Measurements from ENCODE around the gene PPCDC. TPM values are rescaled to one million over a fixed set of nuclear protein-coding genes. Genes with fewer than 3 reads are reported as not detected.

PPCDC gene
- polyA plus RNA-seq, 1 donor (not counting 4 experiments of a cell fraction or from before 2014, with no cell fraction given), result 11.9 TPM

- Histone ChIP-seq H3K9me3 (ENCODE audit: control insufficient read depth, low read depth, low read length) (no peaks in the 10 kb centered on the region), H4K20me1 (ENCODE audit: control insufficient read depth, extremely low read depth, insufficient read depth, low read length) (no peaks in the 10 kb centered on the region), H3K4me2 (ENCODE audit: control insufficient read depth, extremely low read depth, insufficient read depth, low read depth, low read length) (no peak overlapping the region), H3K4me1 (ENCODE audit: control insufficient read depth, extremely low read depth, insufficient read depth, low read length) (no peaks in the 10 kb centered on the region), H2AFZ (ENCODE audit: control insufficient read depth, low read length) (no peak overlapping the region), H3K79me2 (ENCODE audit: control insufficient read depth, insufficient read depth, low read length) (no peaks in the 10 kb centered on the region), H3K27me3 (ENCODE audit: control insufficient read depth, extremely low read depth, insufficient read depth, low read length) (peaks cover 4% of the 10 kb centered on the region), H3K9me1 (ENCODE audit: control insufficient read depth, extremely low read depth, insufficient read depth, low read length) (no peaks in the 10 kb centered on the region), H3K4me3 (ENCODE audit: control insufficient read depth in 2 of 3, extremely low read depth in 1 of 3, insufficient read depth in 2 of 3, low read depth in 1 of 3, low read length in 3 of 3) (no peak overlapping the region), H3K9ac (ENCODE audit: control insufficient read depth, extremely low read depth, insufficient read depth, low read length) (no peak overlapping the region), H3K36me3 (ENCODE audit: control insufficient read depth in 2 of 2, extremely low read depth in 1 of 2, insufficient read depth in 2 of 2, low read length in 2 of 2) (no peaks in the 10 kb centered on the region), H3K27ac (ENCODE audit: control insufficient read depth, insufficient read depth, low read length) (no peak overlapping the region)
- DNase-seq (ENCODE audit: low read depth, low spot score), result no peak
- dilution Hi-C loops (cut with MboI; ENCODE audit: extremely low pct_ligation_motif_present, low sequenced_read_pairs), result no loop called here
- no peak for FAIRE-seq
- no peak for TF ChIP-seq CTCF (optimal IDR thresholded peaks at IDR 0.05 in 1 of 3, IDR thresholded peaks at IDR 0.05 in 1 of 3, conservative IDR thresholded peaks at IDR 0.05 in 1 of 3; ENCODE audit: extremely low read depth in 1 of 3, insufficient read depth in 2 of 3, low read length in 3 of 3)
- no peak for TF ChIP-seq EZH2 (IDR thresholded peaks at IDR 0.05; ENCODE audit: low read length)
Observed at GRCh38 chr15:75097939-75098338, 74.5 kb downstream of the PPCDC start.

GRCh38 chr15:75098404-75098803 lies 75.0 kb downstream of the PPCDC start:
- TF ChIP-seq EZH2 (IDR thresholded peaks at IDR 0.05; ENCODE audit: low read length), result no peak
- no peak for TF ChIP-seq CTCF (optimal IDR thresholded peaks at IDR 0.05 in 1 of 3, IDR thresholded peaks at IDR 0.05 in 1 of 3, conservative IDR thresholded peaks at IDR 0.05 in 1 of 3; ENCODE audit: extremely low read depth in 1 of 3, insufficient read depth in 2 of 3, low read length in 3 of 3)
- dilution Hi-C loops (cut with MboI; ENCODE audit: extremely low pct_ligation_motif_present, low sequenced_read_pairs), result no loop called here
- Histone ChIP-seq H3K4me2 (ENCODE audit: control insufficient read depth, extremely low read depth, insufficient read depth, low read depth, low read length) (no peak overlapping the region), H3K27me3 (ENCODE audit: control insufficient read depth, extremely low read depth, insufficient read depth, low read length) (peaks cover 8% of the 10 kb centered on the region), H3K9me3 (ENCODE audit: control insufficient read depth, low read depth, low read length) (no peaks in the 10 kb centered on the region), H4K20me1 (ENCODE audit: control insufficient read depth, extremely low read depth, insufficient read depth, low read length) (no peaks in the 10 kb centered on the region), H3K79me2 (ENCODE audit: control insufficient read depth, insufficient read depth, low read length) (no peaks in the 10 kb centered on the region), H3K36me3 (ENCODE audit: control insufficient read depth in 2 of 2, extremely low read depth in 1 of 2, insufficient read depth in 2 of 2, low read length in 2 of 2) (no peaks in the 10 kb centered on the region), H3K9me1 (ENCODE audit: control insufficient read depth, extremely low read depth, insufficient read depth, low read length) (no peaks in the 10 kb centered on the region), H3K9ac (ENCODE audit: control insufficient read depth, extremely low read depth, insufficient read depth, low read length) (no peak overlapping the region), H3K27ac (ENCODE audit: control insufficient read depth, insufficient read depth, low read length) (no peak overlapping the region), H3K4me3 (ENCODE audit: control insufficient read depth in 2 of 3, extremely low read depth in 1 of 3, insufficient read depth in 2 of 3, low read depth in 1 of 3, low read length in 3 of 3) (no peak overlapping the region), H2AFZ (ENCODE audit: control insufficient read depth, low read length) (no peak overlapping the region), H3K4me1 (ENCODE audit: control insufficient read depth, extremely low read depth, insufficient read depth, low read length) (no peaks in the 10 kb centered on the region)
- FAIRE-seq (no peak), DNase-seq (ENCODE audit: low read depth, low spot score) (no peak)

Small RNA genes within 50 kb of the gene (small RNA-seq; reads per million reads assigned to genes)
- 0 reads per million in 3 experiments for gene AC015720.1 (ENCODE audit: insufficient read length in 3 of 3, low read depth in 3 of 3, low replicate concordance in 1 of 3)
- 0 reads per million in 3 experiments for gene RF00019 (ENCODE audit: insufficient read length in 3 of 3, low read depth in 3 of 3, low replicate concordance in 1 of 3)

Other genes starting within 250 kb of the PPCDC start
- gene CSK, start 241.5 kb upstream of the PPCDC start, polyA plus RNA-seq, result 14.9 to 41.5 TPM (median 17.2 TPM) in 3 replicates
- not detected in 3 replicates for gene LMAN1L, start 210.8 kb upstream of the PPCDC start, polyA plus RNA-seq
- gene CPLX3, start 197.0 kb upstream of the PPCDC start, polyA plus RNA-seq, result 0.03 TPM in 1 of 3 replicates, not detected in the others
- gene ULK3, start 180.4 kb upstream of the PPCDC start, polyA plus RNA-seq, result 12.0 to 26.4 TPM (median 16.5 TPM) in 3 replicates
- gene SCAMP2, start 150.2 kb upstream of the PPCDC start, polyA plus RNA-seq, result 72.8 to 114 TPM (median 83.5 TPM) in 3 replicates
- gene MPI, start 133.5 kb upstream of the PPCDC start, polyA plus RNA-seq, result 35.5 to 58.6 TPM (median 39.2 TPM) in 3 replicates
- gene FAM219B, start 116.7 kb upstream of the PPCDC start, polyA plus RNA-seq, result 32.1 to 73.4 TPM (median 45.4 TPM) in 3 replicates
- gene COX5A, start 85.5 kb upstream of the PPCDC start, polyA plus RNA-seq, result 132 to 245 TPM (median 217 TPM) in 3 replicates
- gene RPP25, start 66.8 kb upstream of the PPCDC start, polyA plus RNA-seq, result 0.60 to 1.0 TPM (median 0.62 TPM) in 3 replicates
- gene SCAMP5, start 28.0 kb upstream of the PPCDC start, polyA plus RNA-seq, result 1.9 to 3.0 TPM (median 2.9 TPM) in 3 replicates
- gene C15orf39, start 178.3 kb downstream of the PPCDC start, polyA plus RNA-seq, result 1.8 to 5.3 TPM (median 2.1 TPM) in 3 replicates
- gene GOLGA6C, start 234.7 kb downstream of the PPCDC start, polyA plus RNA-seq, result not detected in 3 replicates

Data from keratinocyte (primary cell).